Lower lobe of right lung (tissue), 2 donors: ENCODE results near the gene AFAP1. TPM values are rescaled to one million over a fixed set of nuclear protein-coding genes. Genes with fewer than 3 reads are reported as not detected.

Experiments used
- ATAC-seq, 2 donors: fragments of 200-7000 bp; cut with Tn5 transposase; one replicate each; pipeline ENCODE4 v1.9.1; 2020 to 2022; ENCODE audit warnings: mild to moderate bottlenecking in 2 of 2, moderate library complexity in 2 of 2
- DNase-seq: peaks from one replicate; pipeline ENCODE4 v3.0.0-alpha.2; 2020
- H3K27ac ChIP-seq: fragments of 200-600 bp; one replicate; pipeline ENCODE4 v1.8.0; 2022
- H3K27me3 ChIP-seq: fragments of 200-600 bp; one replicate; pipeline ENCODE4 v1.8.0; 2022; ENCODE audit warnings: low read depth
- H3K36me3 ChIP-seq: fragments of 200-600 bp; one replicate; pipeline ENCODE4 v1.8.0; 2022; ENCODE audit warnings: mild to moderate bottlenecking
- H3K4me1 ChIP-seq: fragments of 200-600 bp; one replicate; pipeline ENCODE4 v1.8.0; 2022
- H3K4me3 ChIP-seq: fragments of 200-600 bp; one replicate; pipeline ENCODE4 v1.8.0; 2022; ENCODE audit warnings: mild to moderate bottlenecking
- H3K9me3 ChIP-seq: fragments of 200-600 bp; one replicate; pipeline ENCODE4 v1.8.0; 2022
- intact Hi-C: fragments of 100-400 bp; cut with DNase I; formaldehyde crosslinking; loops from one replicate; pipeline ENCODE4 v1.11.0; 2022
- total RNA-seq: library from RNA; stranded (reverse); fragmentation: NEBNext Ultra II Directional; extraction: Animal tissue kit (Norgen Biotek cat#: 25700); gene quantifications from one replicate; pipeline ENCODE4 v1.2.1, GENCODE V29; 2021
- TF ChIP-seq, protein P1 (sequence below): fragments of 200-600 bp; IDR thresholded peaks from one replicate; pipeline ENCODE4 v1.8.0; 2022; ENCODE audit warnings: antibody characterized with exemption, mild to moderate bottlenecking
- donor health status: DM: no; HTN: yes; CAD: no; lungs with severe emphysema.

AFAP1 gene
- total RNA-seq, 1 donor from 2014 or later, result 21.0 TPM

DNA sequence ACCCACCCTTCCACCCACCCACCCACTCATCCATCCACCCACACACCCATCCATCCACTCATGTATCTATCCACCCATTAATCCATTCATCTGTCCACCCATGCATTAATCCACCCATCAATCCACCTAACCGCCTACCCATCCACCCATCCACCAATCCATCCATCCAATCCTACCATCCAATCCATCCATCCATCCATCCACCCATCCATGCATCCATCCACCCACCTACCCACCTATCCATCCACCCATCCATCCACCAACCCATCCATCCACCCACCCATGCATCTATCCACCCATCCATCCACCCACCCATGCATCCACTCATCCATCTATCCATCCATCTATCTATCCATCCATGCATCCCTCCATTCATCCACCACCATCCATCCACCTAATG, 34.8 kb upstream of the AFAP1 start:
- intact Hi-C loops, result no loop called here
- Histone ChIP-seq H3K27ac (no peak overlapping the region), H3K9me3 (no peaks in the 10 kb centered on the region), H3K4me1 (peaks cover 43% of the 10 kb centered on the region), H3K36me3 (no peaks in the 10 kb centered on the region), H3K4me3 (no peak overlapping the region), H3K27me3 (no peaks in the 10 kb centered on the region)
- DNase-seq, result no peak
- TF ChIP-seq, protein P1, sequence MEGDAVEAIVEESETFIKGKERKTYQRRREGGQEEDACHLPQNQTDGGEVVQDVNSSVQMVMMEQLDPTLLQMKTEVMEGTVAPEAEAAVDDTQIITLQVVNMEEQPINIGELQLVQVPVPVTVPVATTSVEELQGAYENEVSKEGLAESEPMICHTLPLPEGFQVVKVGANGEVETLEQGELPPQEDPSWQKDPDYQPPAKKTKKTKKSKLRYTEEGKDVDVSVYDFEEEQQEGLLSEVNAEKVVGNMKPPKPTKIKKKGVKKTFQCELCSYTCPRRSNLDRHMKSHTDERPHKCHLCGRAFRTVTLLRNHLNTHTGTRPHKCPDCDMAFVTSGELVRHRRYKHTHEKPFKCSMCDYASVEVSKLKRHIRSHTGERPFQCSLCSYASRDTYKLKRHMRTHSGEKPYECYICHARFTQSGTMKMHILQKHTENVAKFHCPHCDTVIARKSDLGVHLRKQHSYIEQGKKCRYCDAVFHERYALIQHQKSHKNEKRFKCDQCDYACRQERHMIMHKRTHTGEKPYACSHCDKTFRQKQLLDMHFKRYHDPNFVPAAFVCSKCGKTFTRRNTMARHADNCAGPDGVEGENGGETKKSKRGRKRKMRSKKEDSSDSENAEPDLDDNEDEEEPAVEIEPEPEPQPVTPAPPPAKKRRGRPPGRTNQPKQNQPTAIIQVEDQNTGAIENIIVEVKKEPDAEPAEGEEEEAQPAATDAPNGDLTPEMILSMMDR, result no peak
- ATAC-seq, result no peak

DNA sequence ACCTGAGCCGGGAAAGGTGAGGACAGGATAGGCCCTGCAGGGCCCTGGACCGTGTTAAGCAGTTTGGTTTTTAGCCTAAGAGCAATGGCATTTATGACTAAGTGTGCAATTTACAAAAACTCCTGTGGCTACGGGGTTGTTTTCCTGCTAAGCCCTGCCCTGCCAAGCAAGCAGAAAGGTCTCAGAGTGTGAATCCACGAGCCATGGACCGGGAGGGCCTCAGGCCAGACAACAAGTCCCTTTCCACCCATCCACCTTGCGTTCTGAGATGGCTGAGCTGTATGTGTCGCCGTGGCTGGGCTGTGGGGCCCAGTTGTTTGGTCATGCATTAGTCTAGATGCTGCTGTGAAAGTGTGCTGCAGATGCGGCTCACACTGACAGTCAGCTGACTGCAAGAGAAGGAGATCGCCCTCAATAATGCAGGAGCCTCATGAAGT, 33.9 kb upstream of the AFAP1 start:
- Histone ChIP-seq H3K27me3 (no peaks in the 10 kb centered on the region), H3K36me3 (no peaks in the 10 kb centered on the region), H3K9me3 (no peaks in the 10 kb centered on the region), H3K4me3 (no peak overlapping the region), H3K4me1 (peaks cover 44% of the 10 kb centered on the region), H3K27ac (no peak overlapping the region)
- intact Hi-C loops, result no loop called here
- ATAC-seq (no peak), DNase-seq (no peak)
- TF ChIP-seq, protein P1, result no peak

DNA sequence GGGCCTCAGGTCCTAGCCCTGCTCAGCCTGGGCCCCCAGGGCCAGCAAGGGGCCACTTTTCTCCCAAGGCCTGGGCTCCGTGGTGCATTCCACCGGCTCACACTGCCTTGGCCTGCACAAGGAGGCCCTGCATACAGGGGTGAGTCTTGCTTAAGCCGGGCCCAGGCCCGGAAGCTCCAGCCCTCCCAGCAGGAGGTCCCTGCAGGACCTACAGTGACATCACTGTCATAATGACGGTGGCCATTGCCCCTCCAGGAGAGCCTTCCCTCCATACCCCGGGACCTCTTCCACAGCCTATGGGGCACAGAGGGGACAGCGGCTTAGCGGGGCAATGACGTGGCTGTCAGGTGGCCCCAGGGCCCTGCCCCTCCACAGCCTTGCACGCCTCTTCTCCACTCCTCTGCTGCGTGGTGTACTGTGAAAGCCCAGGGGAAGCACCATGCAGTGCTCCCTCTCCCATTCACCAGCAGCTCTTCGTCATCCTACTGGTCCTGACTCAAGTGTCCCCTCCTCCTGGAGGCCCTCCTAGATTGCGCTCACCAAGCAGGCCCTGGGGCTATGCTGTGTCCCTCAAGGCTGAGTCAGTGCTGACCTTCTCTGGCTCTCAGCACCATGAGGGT, 32.3 kb upstream of the AFAP1 start:
- DNase-seq, result no peak
- H3K9me3 ChIP-seq, result no peaks in the 10 kb centered on the region
- H3K27ac ChIP-seq, result peak overlapping the region; percentile 81
- ATAC-seq, result peak in 1 of 2 donors; percentile 2
- no peaks in the 10 kb centered on the region for H3K27me3 ChIP-seq
- TF ChIP-seq, protein P1, result no peak
- H3K36me3 ChIP-seq, result no peaks in the 10 kb centered on the region
- no peak overlapping the region for H3K4me3 ChIP-seq
- peaks cover 44% of the 10 kb centered on the region for H3K4me1 ChIP-seq
- intact Hi-C loops, result no loop called here

DNA sequence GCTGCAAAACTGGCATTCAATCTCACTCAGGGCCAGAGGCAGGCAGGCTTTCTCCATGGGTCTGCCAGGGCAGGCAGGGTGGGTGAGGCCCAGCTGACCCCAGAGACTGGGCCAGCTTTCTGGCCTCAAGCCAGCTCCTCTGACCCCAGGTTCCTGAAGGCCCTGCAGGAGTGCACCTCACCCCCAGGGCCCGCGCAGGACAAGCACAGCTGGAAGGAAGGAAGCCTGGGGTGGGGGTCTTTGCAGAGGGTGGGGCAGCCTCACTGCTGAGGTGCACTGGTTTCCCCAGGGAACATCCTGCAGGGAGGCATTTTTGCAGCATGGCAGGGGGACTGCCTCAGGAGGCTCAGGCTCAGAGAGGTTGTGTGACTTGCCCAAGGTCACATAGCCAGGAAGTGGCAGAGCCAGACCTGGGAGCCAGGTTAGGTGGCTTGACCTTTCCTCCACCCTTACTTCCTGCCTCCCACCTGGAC, 31.5 kb upstream of the AFAP1 start:
- intact Hi-C loops, result no loop called here
- Histone ChIP-seq H3K36me3 (no peaks in the 10 kb centered on the region), H3K4me1 (peaks cover 44% of the 10 kb centered on the region), H3K27me3 (no peaks in the 10 kb centered on the region), H3K27ac (peak overlapping the region; percentile 81), H3K4me3 (peak overlapping the region; percentile 32), H3K9me3 (no peaks in the 10 kb centered on the region)
- ATAC-seq, result no peak
- TF ChIP-seq, protein P1, result no peak
- no peak for DNase-seq

DNA sequence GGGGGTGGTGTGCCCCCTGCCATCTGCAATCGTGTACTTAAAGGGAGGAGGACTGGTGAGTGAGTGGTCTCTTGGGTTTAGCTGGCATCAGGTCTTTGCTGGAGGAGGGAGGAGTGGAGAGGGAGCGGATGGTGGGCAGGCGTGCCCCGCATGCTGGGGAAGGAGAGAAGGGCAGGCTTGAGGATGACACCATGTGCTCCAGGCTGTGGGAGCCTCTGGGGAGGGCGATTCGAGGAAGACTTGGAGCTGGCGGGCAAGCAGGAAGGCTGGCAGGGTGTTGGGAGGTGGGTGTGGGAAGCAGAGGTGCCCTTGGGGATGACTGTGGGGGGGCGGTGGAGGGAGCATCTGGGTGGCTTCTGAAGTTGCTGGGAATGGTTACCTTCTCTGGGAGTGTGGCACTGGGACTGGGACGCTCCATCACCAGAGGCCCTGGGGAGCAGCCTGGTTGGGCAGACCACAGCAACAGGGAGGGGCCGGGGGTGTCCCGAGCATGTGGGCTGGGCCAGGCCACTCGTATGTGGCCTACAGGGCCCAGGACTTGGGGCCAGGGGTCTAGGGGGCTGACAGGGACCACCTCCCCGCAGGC, 30.8 kb upstream of the AFAP1 start:
- no peaks in the 10 kb centered on the region for H3K27me3 ChIP-seq
- intact Hi-C loops, result no loop called here
- TF ChIP-seq, protein P1, result no peak
- no peaks in the 10 kb centered on the region for H3K9me3 ChIP-seq
- peak overlapping the region; percentile 32 for H3K4me3 ChIP-seq
- peak overlapping the region; percentile 81 for H3K27ac ChIP-seq
- H3K4me1 ChIP-seq, result peaks cover 45% of the 10 kb centered on the region
- ATAC-seq (peak in 1 of 2 donors; percentile 2), DNase-seq (no peak)
- no peaks in the 10 kb centered on the region for H3K36me3 ChIP-seq
